ENCODE results near the gene SARDH.

- no peak for TF ChIP-seq POLR2A (IDR thresholded peaks at IDR 0.05)
- TF ChIP-seq, protein P1, sequence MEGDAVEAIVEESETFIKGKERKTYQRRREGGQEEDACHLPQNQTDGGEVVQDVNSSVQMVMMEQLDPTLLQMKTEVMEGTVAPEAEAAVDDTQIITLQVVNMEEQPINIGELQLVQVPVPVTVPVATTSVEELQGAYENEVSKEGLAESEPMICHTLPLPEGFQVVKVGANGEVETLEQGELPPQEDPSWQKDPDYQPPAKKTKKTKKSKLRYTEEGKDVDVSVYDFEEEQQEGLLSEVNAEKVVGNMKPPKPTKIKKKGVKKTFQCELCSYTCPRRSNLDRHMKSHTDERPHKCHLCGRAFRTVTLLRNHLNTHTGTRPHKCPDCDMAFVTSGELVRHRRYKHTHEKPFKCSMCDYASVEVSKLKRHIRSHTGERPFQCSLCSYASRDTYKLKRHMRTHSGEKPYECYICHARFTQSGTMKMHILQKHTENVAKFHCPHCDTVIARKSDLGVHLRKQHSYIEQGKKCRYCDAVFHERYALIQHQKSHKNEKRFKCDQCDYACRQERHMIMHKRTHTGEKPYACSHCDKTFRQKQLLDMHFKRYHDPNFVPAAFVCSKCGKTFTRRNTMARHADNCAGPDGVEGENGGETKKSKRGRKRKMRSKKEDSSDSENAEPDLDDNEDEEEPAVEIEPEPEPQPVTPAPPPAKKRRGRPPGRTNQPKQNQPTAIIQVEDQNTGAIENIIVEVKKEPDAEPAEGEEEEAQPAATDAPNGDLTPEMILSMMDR (IDR thresholded peaks at IDR 0.05), result no peak
These were observed 16.0 kb upstream of the SARDH start for GRCh38 chr9:133754187-133754586.

Data from right lobe of liver (tissue), 4 donors.